ENCODE measurements around the gene CDC42BPB. TPM values are rescaled to one million over a fixed set of nuclear protein-coding genes. Genes with fewer than 3 reads are reported as not detected.

The CDC42BPB gene
- total RNA-seq, 4 donors from 2014 or later: 105 to 178 (median 107) TPM

- 85% methylated on average over 23 of the region's 25 CpGs for WGBS
- Histone ChIP-seq H3K36me3 (no peaks in the 10 kb centered on the region), H3K27me3 (peaks cover 48% of the 10 kb centered on the region), H3K9me3 (no peaks in the 10 kb centered on the region), H3K4me3 (no peak overlapping the region), H3K27ac (no peak overlapping the region), H3K4me1 (peaks cover 40% of the 10 kb centered on the region)
- TF ChIP-seq POLR2A (IDR thresholded peaks at IDR 0.05) (no peak), CTCF (IDR thresholded peaks at IDR 0.05) (no peak), POLR2AphosphoS5 (IDR thresholded peaks at IDR 0.05) (no peak), EP300 (IDR thresholded peaks at IDR 0.05) (no peak)
- DNase-seq (ENCODE audit: low spot score in 2 of 2): no peak
These were observed 43.2 kb upstream of the CDC42BPB start for GRCh38 chr14:103100281-103101121.

GRCh38 chr14:103099733-103100280 is 42.5 kb upstream of the CDC42BPB start:
- Histone ChIP-seq H3K4me1 (peaks cover 36% of the 10 kb centered on the region), H3K36me3 (no peaks in the 10 kb centered on the region), H3K9me3 (no peaks in the 10 kb centered on the region), H3K27me3 (peaks cover 48% of the 10 kb centered on the region), H3K4me3 (no peak overlapping the region), H3K27ac (no peak overlapping the region)
- no peak for DNase-seq (ENCODE audit: low spot score in 2 of 2)
- TF ChIP-seq POLR2A (IDR thresholded peaks at IDR 0.05) (no peak), CTCF (IDR thresholded peaks at IDR 0.05) (no peak), POLR2AphosphoS5 (IDR thresholded peaks at IDR 0.05) (no peak), EP300 (IDR thresholded peaks at IDR 0.05) (no peak)
- WGBS: 77% methylated on average over 8 of the region's 8 CpGs

- Histone ChIP-seq H3K36me3 (no peaks in the 10 kb centered on the region), H3K27me3 (peaks cover 42% of the 10 kb centered on the region), H3K4me3 (no peak overlapping the region), H3K27ac (no peak overlapping the region), H3K4me1 (peaks cover 36% of the 10 kb centered on the region), H3K9me3 (no peaks in the 10 kb centered on the region)
- TF ChIP-seq POLR2A (IDR thresholded peaks at IDR 0.05) (no peak), EP300 (IDR thresholded peaks at IDR 0.05) (no peak), POLR2AphosphoS5 (IDR thresholded peaks at IDR 0.05) (no peak), CTCF (IDR thresholded peaks at IDR 0.05) (no peak)
- 70% methylated on average over 9 of the region's 12 CpGs for WGBS
- DNase-seq (ENCODE audit: low spot score in 2 of 2): no peak
These were observed 41.9 kb upstream of the CDC42BPB start for GRCh38 chr14:103099081-103099732.

- WGBS: 81% methylated on average over 6 of the region's 31 CpGs
- TF ChIP-seq POLR2A (IDR thresholded peaks at IDR 0.05) (no peak), EP300 (IDR thresholded peaks at IDR 0.05) (no peak), CTCF (IDR thresholded peaks at IDR 0.05) (no peak), POLR2AphosphoS5 (IDR thresholded peaks at IDR 0.05) (no peak)
- no peak overlapping the region for H3K4me3 ChIP-seq
- no peak overlapping the region for H3K27ac ChIP-seq
- H3K4me1 ChIP-seq: peaks cover 31% of the 10 kb centered on the region
- no peaks in the 10 kb centered on the region for H3K36me3 ChIP-seq
- no peaks in the 10 kb centered on the region for H3K9me3 ChIP-seq
- H3K27me3 ChIP-seq: peaks cover 33% of the 10 kb centered on the region
- DNase-seq (ENCODE audit: low spot score in 2 of 2): no peak
These were observed 40.9 kb upstream of the CDC42BPB start for GRCh38 chr14:103097994-103098957.

Data from suprapubic skin (tissue), 4 donors.